B cell (primary cell): ENCODE data around the gene ZFYVE21. TPM values are rescaled to one million over a fixed set of nuclear protein-coding genes. Genes with fewer than 3 reads are reported as not detected.

Source experiments
- ATAC-seq: fragments of 200-7000 bp; cut with Tn5 transposase; one replicate; pipeline ENCODE4 v1.10.0; 2021; ENCODE audit warnings: low read depth, mild to moderate bottlenecking, moderate number of reproducible peaks, moderate library complexity
- CTCF ChIA-PET: fragments of 350-600 bp; sonication (Branson Sonifier 250); formaldehyde crosslinking; loops from one replicate; lab custom pipeline; 2021; ENCODE audit warnings: antibody characterized with exemption, inconsistent platforms; lab: Charles Lee
- POLR2A ChIA-PET: fragments of 350-600 bp; sonication (Branson Sonifier 250); formaldehyde crosslinking; loops from one replicate; lab custom pipeline; 2021; ENCODE audit warnings: antibody characterized with exemption; lab: Charles Lee
- DNase-seq: peaks from one replicate; pipeline ENCODE4 v3.0.0; 2013
- H2AFZ ChIP-seq: 2 replicates; pipeline ENCODE4 v1.6.1; 2012; ENCODE audit warnings: mild to moderate bottlenecking, low read depth, low read length; ENCODE audit not compliant: insufficient read depth, poor library complexity, severe bottlenecking
- H3K27ac ChIP-seq, 2 donors: 1 replicate in 1 of 2; 2 replicates in 1 of 2; pipeline ENCODE4 v1.5.1; 2012 to 2013; ENCODE audit warnings: low read length in 2 of 2, mild to moderate bottlenecking in 2 of 2, moderate library complexity in 1 of 2
- H3K27me3 ChIP-seq, 4 experiments: fragments of 200-600 bp in 1 of 4; sonication (generic) in 1 of 4; replicated peaks in 1 of 4; 1 replicate in 2 of 4; 2 replicates in 2 of 4; pipeline versions ENCODE4 v1.6.1 to v1.7.0; 2013 to 2016; ENCODE audit warnings: low read length in 3 of 4, mild to moderate bottlenecking in 2 of 4, mixed read lengths in 1 of 4, moderate library complexity in 1 of 4; ENCODE audit not compliant: insufficient read depth in 4 of 4, control insufficient read depth in 3 of 4; ENCODE audit errors: control extremely low read depth in 1 of 4
- H3K36me3 ChIP-seq, 2 experiments: replicated peaks in 1 of 2; 1 replicate in 1 of 2; 2 replicates in 1 of 2; pipeline versions ENCODE4 v1.6.1 to v1.7.1; 2013; ENCODE audit warnings: low read length in 1 of 2; ENCODE audit not compliant: insufficient read depth in 2 of 2, control insufficient read depth in 1 of 2; ENCODE audit errors: control extremely low read depth in 1 of 2, extremely low read depth in 1 of 2
- H3K4me1 ChIP-seq, 2 donors: fragments of 200-600 bp in 1 of 2; sonication (generic) in 1 of 2; 1 replicate in 1 of 2; 2 replicates in 1 of 2; pipeline versions ENCODE4 v1.5.1 to v1.6.1; 2013 to 2017; ENCODE audit warnings: low read length in 2 of 2; ENCODE audit not compliant: control insufficient read depth in 2 of 2, insufficient read depth in 2 of 2
- H3K4me2 ChIP-seq: replicated peaks from 2 replicates; pipeline ENCODE3; 2012; ENCODE audit warnings: mild to moderate bottlenecking, low read depth, low read length; ENCODE audit not compliant: poor library complexity, severe bottlenecking
- H3K4me3 ChIP-seq, 5 experiments: fragments of 200-600 bp in 1 of 5; sonication (generic) in 1 of 5; 1 replicate in 3 of 5; 2 replicates in 2 of 5; pipeline versions ENCODE4 v1.5.1 to v1.7.0; 2011 to 2016; ENCODE audit warnings: low read length in 4 of 5, mild to moderate bottlenecking in 4 of 5, low read depth in 2 of 5, control low read depth in 1 of 5, moderate library complexity in 1 of 5; ENCODE audit not compliant: insufficient read depth in 1 of 5; ENCODE audit errors: control extremely low read depth in 1 of 5, extremely low read depth in 1 of 5
- H3K79me2 ChIP-seq: fragments of 200-600 bp; sonication (generic); one replicate; pipeline ENCODE4 v1.6.0; 2016; ENCODE audit warnings: low read length; ENCODE audit not compliant: control insufficient read depth, insufficient read depth
- H3K9ac ChIP-seq: fragments of 200-600 bp; sonication (generic); 2 replicates; pipeline ENCODE4 v1.6.1; 2017; ENCODE audit warnings: mild to moderate bottlenecking, low read length, moderate library complexity
- H3K9me3 ChIP-seq, 3 donors: one replicate each; pipeline versions ENCODE4 v1.6.1 to v1.7.1; 2013; ENCODE audit warnings: low read length in 2 of 3; ENCODE audit not compliant: control insufficient read depth in 2 of 3, insufficient read depth in 1 of 3; ENCODE audit errors: control extremely low read depth in 1 of 3
- H4K20me1 ChIP-seq: 2 replicates; pipeline ENCODE4 v1.6.0; 2012; ENCODE audit warnings: mild to moderate bottlenecking, low read length; ENCODE audit not compliant: insufficient read depth, control insufficient read depth, poor library complexity, severe bottlenecking
- H3K27ac Mint-ChIP-seq: one replicate; pipeline ENCODE4 v1.8.0; 2021; ENCODE audit warnings: mixed read lengths
- H3K27me3 Mint-ChIP-seq: one replicate; pipeline ENCODE4 v1.8.0; 2021; ENCODE audit warnings: mixed read lengths
- H3K4me1 Mint-ChIP-seq: one replicate; pipeline ENCODE4 v1.8.0; 2021; ENCODE audit warnings: mixed read lengths
- H3K4me3 Mint-ChIP-seq: one replicate; pipeline ENCODE4 v1.8.0; 2021; ENCODE audit warnings: mixed read lengths
- H3K9me3 Mint-ChIP-seq: one replicate; pipeline ENCODE4 v1.8.0; 2022; ENCODE audit warnings: mixed read lengths; ENCODE audit not compliant: insufficient read depth
- CTCF ChIP-seq: fragments of 200-600 bp; IDR thresholded peaks from one replicate; pipeline ENCODE4 v1.8.0; 2022; ENCODE audit warnings: antibody characterized with exemption, mild to moderate bottlenecking
- EZH2 ChIP-seq: IDR thresholded peaks from 2 replicates; pipeline ENCODE4 v1.6.1; 2012; ENCODE audit warnings: borderline replicate concordance, low read depth, mild to moderate bottlenecking, moderate library complexity, low read length; ENCODE audit not compliant: insufficient read depth, poor library complexity, severe bottlenecking
- WGBS: methylation state at CpG from one replicate; pipeline ENCODE4 v1.1.5; 2013; ENCODE audit warnings: missing lambda C conversion rate; ENCODE audit not compliant: insufficient coverage; 5-methylcytosine and 5-hydroxymethylcytosine counted together
- intact Hi-C: fragments of 100-400 bp; cut with micrococcal nuclease; formaldehyde crosslinking; loops from one replicate; pipeline ENCODE4 v1.10.0; 2022
- polyA plus RNA-seq: library from polyadenylated mRNA; depleted of rRNA; stranded (reverse); fragments of >200 nt; gene quantifications from 2 replicates; pipeline ENCODE4 v1.2.3, GENCODE V29; 2012
- total RNA-seq, 2 donors: library from RNA; stranded (reverse); fragments of 120-200 nt in 1 of 2; gene quantifications; 1 replicate in 1 of 2; 2 replicates in 1 of 2; pipeline versions ENCODE4 v1.2.3 to v1.2.4, GENCODE V29; 2013 to 2022

Gene ZFYVE21
- total and polyA plus RNA-seq, 2 donors (not counting 1 experiment from before 2014, with no cell fraction given), result 17.0 to 18.6 TPM

- intact Hi-C loops, result no loop called here
- H2AFZ ChIP-seq, result no peak overlapping the region
- no peak overlapping the region for H3K9ac ChIP-seq
- no peak overlapping the region for H3K27ac Mint-ChIP-seq
- H3K27me3 ChIP-seq, result no peaks in the 10 kb centered on the region
- no peak overlapping the region for H3K4me2 ChIP-seq
- ChIA-PET POLR2A (no interaction called here), CTCF (no interaction called here)
- no peak overlapping the region for H3K27ac ChIP-seq
- no peaks in the 10 kb centered on the region for H3K9me3 Mint-ChIP-seq
- peaks cover 0 to 13% of the 10 kb centered on the region in 2 experiments for H3K36me3 ChIP-seq
- H3K4me1 ChIP-seq, result no peaks in the 10 kb centered on the region
- no peaks in the 10 kb centered on the region for H4K20me1 ChIP-seq
- H3K27me3 Mint-ChIP-seq, result no peaks in the 10 kb centered on the region
- WGBS, result 86% methylated on average over 13 of the region's 15 CpGs
- no peak for DNase-seq
- no peak for TF ChIP-seq EZH2
- no peak for TF ChIP-seq CTCF
- ATAC-seq, result no peak
- H3K9me3 ChIP-seq, result no peaks in the 10 kb centered on the region
- H3K79me2 ChIP-seq, result no peaks in the 10 kb centered on the region
- no peaks in the 10 kb centered on the region for H3K4me1 Mint-ChIP-seq
- no peak overlapping the region for H3K4me3 ChIP-seq
- H3K4me3 Mint-ChIP-seq, result no peak overlapping the region
Measured at GRCh38 chr14:103730490-103731035, 15.0 kb downstream of the ZFYVE21 start.

GRCh38 chr14:103731481-103731880 is 15.9 kb downstream of the ZFYVE21 start:
- Histone ChIP-seq H3K4me3 (no peak overlapping the region), H3K27me3 (no peaks in the 10 kb centered on the region), H3K79me2 (no peaks in the 10 kb centered on the region), H4K20me1 (no peaks in the 10 kb centered on the region), H3K4me2 (no peak overlapping the region), H2AFZ (no peak overlapping the region), H3K9ac (no peak overlapping the region), H3K4me1 (no peaks in the 10 kb centered on the region), H3K27ac (no peak overlapping the region), H3K36me3 (peaks cover 0 to 13% of the 10 kb centered on the region in 2 experiments), H3K9me3 (no peaks in the 10 kb centered on the region)
- Mint-ChIP-seq H3K27ac (no peak overlapping the region), H3K4me3 (no peak overlapping the region), H3K4me1 (no peaks in the 10 kb centered on the region), H3K9me3 (no peaks in the 10 kb centered on the region), H3K27me3 (no peaks in the 10 kb centered on the region)
- TF ChIP-seq EZH2 (no peak), CTCF (no peak)
- 97% methylated on average over 15 of the region's 15 CpGs for WGBS
- ATAC-seq (no peak), DNase-seq (no peak)
- ChIA-PET CTCF (no interaction called here), POLR2A (no interaction called here)
- intact Hi-C loops, result no loop called here
